Measurements from ENCODE around the gene SOHLH1. TPM values are rescaled to one million over a fixed set of nuclear protein-coding genes. Genes with fewer than 3 reads are reported as not detected.
A peak's percentile ranks its signal among the peaks of the same experiment; 100 is the strongest.

SOHLH1 gene
- total and polyA plus RNA-seq, 8 donors: not detected

- H3K4me3 ChIP-seq: no peak within 1 kb of the TSS
- WGBS, 5 donors: 38 to 60% (median 56%) methylated on average over 14 to 25 of the region's 25 CpGs
- H3K9me3 ChIP-seq: no peaks in the 10 kb centered on the region
- intact Hi-C loops (cut with DNase I; ENCODE audit: low total_unique reads): no loop called here
- TF ChIP-seq EP300 (IDR thresholded peaks at IDR 0.05): no peak
- no peak for TF ChIP-seq POLR2AphosphoS5 (IDR thresholded peaks at IDR 0.05)
- no peak for TF ChIP-seq CTCF (IDR thresholded peaks at IDR 0.05)
- no peak for TF ChIP-seq POLR2A (IDR thresholded peaks at IDR 0.05)
- H3K4me1 ChIP-seq: no peaks in the 10 kb centered on the region
- DNase-seq: peak in 1 of 2 donors; percentile 52
- no peak within 1 kb of the TSS for H3K27ac ChIP-seq
- no peaks in the 10 kb centered on the region for H3K36me3 ChIP-seq
- peaks cover 0 to 58% (median 0%) of the 10 kb centered on the region in 3 donors for H3K27me3 ChIP-seq
These were observed 36.4 kb downstream of the SOHLH1 start, which contains the start of gene LCN9 for GRCh38 chr9:135662758-135663450. Gene LCN9 (plus strand): TSS chr9:135663309. CDS start chr9:135663322, 13 bp downstream.

GRCh38 chr9:135661816-135662560 lies 37.3 kb downstream of the SOHLH1 start:
- TF ChIP-seq EP300 (IDR thresholded peaks at IDR 0.05) (no peak), POLR2AphosphoS5 (IDR thresholded peaks at IDR 0.05) (no peak), POLR2A (IDR thresholded peaks at IDR 0.05) (no peak), CTCF (IDR thresholded peaks at IDR 0.05) (no peak)
- intact Hi-C loops (cut with DNase I; ENCODE audit: low total_unique reads): no loop called here
- Histone ChIP-seq H3K4me3 (no peak overlapping the region), H3K36me3 (no peaks in the 10 kb centered on the region), H3K27ac (no peak overlapping the region), H3K27me3 (peaks cover 0 to 51% (median 0%) of the 10 kb centered on the region in 3 donors), H3K4me1 (no peaks in the 10 kb centered on the region), H3K9me3 (no peaks in the 10 kb centered on the region)
- 38 to 57% (median 41%) methylated on average over 19 of the region's 19 CpGs for WGBS, 5 donors
- DNase-seq: no peak

- no peaks in the 10 kb centered on the region for H3K4me1 ChIP-seq
- H3K27ac ChIP-seq: no peak overlapping the region
- no peaks in the 10 kb centered on the region for H3K36me3 ChIP-seq
- no peaks in the 10 kb centered on the region for H3K9me3 ChIP-seq
- TF ChIP-seq EP300 (IDR thresholded peaks at IDR 0.05) (no peak), POLR2A (IDR thresholded peaks at IDR 0.05) (no peak), POLR2AphosphoS5 (IDR thresholded peaks at IDR 0.05) (no peak), CTCF (IDR thresholded peaks at IDR 0.05) (no peak)
- H3K4me3 ChIP-seq: no peak overlapping the region
- peaks cover 0 to 46% (median 0%) of the 10 kb centered on the region in 3 donors for H3K27me3 ChIP-seq
- 89 to 93% (median 91%) methylated on average over 22 of the region's 22 CpGs for WGBS, 5 donors
- DNase-seq: no peak
- intact Hi-C loops (cut with DNase I; ENCODE audit: low total_unique reads): no loop called here
These were observed 38.9 kb downstream of the SOHLH1 start for GRCh38 chr9:135660407-135660806.

- no peaks in the 10 kb centered on the region for H3K36me3 ChIP-seq
- H3K4me1 ChIP-seq: no peaks in the 10 kb centered on the region
- peaks cover 0 to 39% (median 0%) of the 10 kb centered on the region in 3 donors for H3K27me3 ChIP-seq
- H3K4me3 ChIP-seq: no peak overlapping the region
- 85 to 89% (median 87%) methylated on average over 13 of the region's 13 CpGs for WGBS, 5 donors
- intact Hi-C loops (cut with DNase I; ENCODE audit: low total_unique reads): no loop called here
- DNase-seq: no peak
- no peak overlapping the region for H3K27ac ChIP-seq
- no peaks in the 10 kb centered on the region for H3K9me3 ChIP-seq
- no peak for TF ChIP-seq POLR2A (IDR thresholded peaks at IDR 0.05)
These were observed 40.0 kb downstream of the SOHLH1 start for GRCh38 chr9:135659252-135659651.
